Measurements from ENCODE around the gene EFNA3. TPM values are rescaled to one million over a fixed set of nuclear protein-coding genes. Genes with fewer than 3 reads are reported as not detected.
"Not testable (repeated sequence)": the region's sequence is repeated elsewhere in the genome, so short reads cannot be mapped to it uniquely, and the experiment has no call there.

Gene EFNA3
- total RNA-seq, 2 experiments from 2014 or later, result 4.5 to 4.6 TPM

GRCh38 chr1:155099331-155099730 lies 20.7 kb downstream of the EFNA3 start:
- H3K4me1 Mint-ChIP-seq, result no peaks in the 10 kb centered on the region
- H3K27me3 Mint-ChIP-seq, result peaks cover 3% of the 10 kb centered on the region
- no peaks in the 10 kb centered on the region for H3K9me3 Mint-ChIP-seq
- no peaks in the 10 kb centered on the region for H3K36me3 Mint-ChIP-seq
- no peak overlapping the region for H3K4me3 Mint-ChIP-seq
- DNase-seq, result no peak
- no peak overlapping the region for H3K27ac Mint-ChIP-seq

GRCh38 chr1:155103325-155103724 lies 24.7 kb downstream of the EFNA3 start:
- H3K4me1 Mint-ChIP-seq, result no peaks in the 10 kb centered on the region
- no peak for DNase-seq
- H3K27me3 Mint-ChIP-seq, result no peaks in the 10 kb centered on the region
- no peaks in the 10 kb centered on the region for H3K9me3 Mint-ChIP-seq
- H3K27ac Mint-ChIP-seq, result no peak overlapping the region
- no peaks in the 10 kb centered on the region for H3K36me3 Mint-ChIP-seq
- H3K4me3 Mint-ChIP-seq, result no peak overlapping the region

- H3K4me1 Mint-ChIP-seq, result no peaks in the 10 kb centered on the region
- no peaks in the 10 kb centered on the region for H3K36me3 Mint-ChIP-seq
- DNase-seq, result no peak
- no peak overlapping the region for H3K4me3 Mint-ChIP-seq
- no peaks in the 10 kb centered on the region for H3K9me3 Mint-ChIP-seq
- H3K27me3 Mint-ChIP-seq, result no peaks in the 10 kb centered on the region
- H3K27ac Mint-ChIP-seq, result no peak overlapping the region
These were observed 26.2 kb downstream of the EFNA3 start for GRCh38 chr1:155104605-155105534.

GRCh38 chr1:155105604-155106011 lies 27.0 kb downstream of the EFNA3 start:
- DNase-seq, result no peak
- Mint-ChIP-seq H3K27me3 (no peaks in the 10 kb centered on the region), H3K27ac (no peak overlapping the region), H3K4me1 (no peaks in the 10 kb centered on the region), H3K36me3 (no peaks in the 10 kb centered on the region), H3K9me3 (no peaks in the 10 kb centered on the region), H3K4me3 (no peak overlapping the region)

- Mint-ChIP-seq H3K9me3 (no peaks in the 10 kb centered on the region), H3K27ac (no peak overlapping the region), H3K27me3 (no peaks in the 10 kb centered on the region), H3K36me3 (no peaks in the 10 kb centered on the region), H3K4me3 (no peak overlapping the region), H3K4me1 (no peaks in the 10 kb centered on the region)
- no peak for DNase-seq
These were observed 28.2 kb downstream of the EFNA3 start for GRCh38 chr1:155106862-155107261.

GRCh38 chr1:155107309-155108264 lies 28.9 kb downstream of the EFNA3 start:
- H3K9me3 Mint-ChIP-seq, result no peaks in the 10 kb centered on the region
- no peaks in the 10 kb centered on the region for H3K36me3 Mint-ChIP-seq

GRCh38 chr1:155108296-155108695 lies 29.7 kb downstream of the EFNA3 start:
- H3K27ac Mint-ChIP-seq, result no peak overlapping the region
- H3K4me3 Mint-ChIP-seq, result no peak overlapping the region
- H3K9me3 Mint-ChIP-seq, result no peaks in the 10 kb centered on the region
- H3K4me1 Mint-ChIP-seq, result no peaks in the 10 kb centered on the region
- H3K27me3 Mint-ChIP-seq, result no peaks in the 10 kb centered on the region
- DNase-seq, result no peak
- H3K36me3 Mint-ChIP-seq, result no peaks in the 10 kb centered on the region

More at GRCh38 chr1:155107309-155108264, 28.9 kb downstream of the EFNA3 start:
- H3K27me3 Mint-ChIP-seq, result no peaks in the 10 kb centered on the region
- no peak overlapping the region for H3K27ac Mint-ChIP-seq
- H3K4me1 Mint-ChIP-seq, result no peaks in the 10 kb centered on the region
- H3K4me3 Mint-ChIP-seq, result no peak overlapping the region
- DNase-seq, result no peak

GRCh38 chr1:155110381-155110780 lies 31.7 kb downstream of the EFNA3 start:
- H3K4me3 Mint-ChIP-seq, result no peak overlapping the region
- no peaks in the 10 kb centered on the region for H3K36me3 Mint-ChIP-seq
- no peak overlapping the region for H3K27ac Mint-ChIP-seq
- no peak for DNase-seq
- no peaks in the 10 kb centered on the region for H3K27me3 Mint-ChIP-seq
- H3K4me1 Mint-ChIP-seq, result no peaks in the 10 kb centered on the region
- H3K9me3 Mint-ChIP-seq, result no peaks in the 10 kb centered on the region

GRCh38 chr1:155110826-155111225 lies 32.2 kb downstream of the EFNA3 start:
- H3K4me1 Mint-ChIP-seq, result no peaks in the 10 kb centered on the region
- DNase-seq, result no peak
- H3K36me3 Mint-ChIP-seq, result no peaks in the 10 kb centered on the region
- H3K4me3 Mint-ChIP-seq, result no peak overlapping the region
- H3K9me3 Mint-ChIP-seq, result no peaks in the 10 kb centered on the region
- H3K27ac Mint-ChIP-seq, result no peak overlapping the region
- no peaks in the 10 kb centered on the region for H3K27me3 Mint-ChIP-seq

- H3K27ac Mint-ChIP-seq, result no peak overlapping the region
- H3K27me3 Mint-ChIP-seq, result no peaks in the 10 kb centered on the region
- H3K4me3 Mint-ChIP-seq, result no peak overlapping the region
- H3K9me3 Mint-ChIP-seq, result no peaks in the 10 kb centered on the region
- H3K36me3 Mint-ChIP-seq, result no peaks in the 10 kb centered on the region
- DNase-seq, result no peak
- H3K4me1 Mint-ChIP-seq, result no peaks in the 10 kb centered on the region
These were observed 34.9 kb downstream of the EFNA3 start for GRCh38 chr1:155113450-155113980.

- no peak for DNase-seq
- Mint-ChIP-seq H3K27ac (no peak overlapping the region), H3K9me3 (no peaks in the 10 kb centered on the region), H3K4me3 (no peak overlapping the region), H3K27me3 (no peaks in the 10 kb centered on the region), H3K4me1 (no peaks in the 10 kb centered on the region), H3K36me3 (no peaks in the 10 kb centered on the region)
These were observed 37.6 kb downstream of the EFNA3 start for GRCh38 chr1:155116113-155116764.

- Mint-ChIP-seq H3K4me1 (no peaks in the 10 kb centered on the region), H3K36me3 (no peaks in the 10 kb centered on the region), H3K9me3 (no peaks in the 10 kb centered on the region), H3K27ac (no peak overlapping the region), H3K4me3 (no peak overlapping the region), H3K27me3 (no peaks in the 10 kb centered on the region)
- no peak for DNase-seq
These were observed 39.0 kb downstream of the EFNA3 start for GRCh38 chr1:155117610-155118009.

- not testable (repeated sequence) for DNase-seq, H3K27ac Mint-ChIP-seq, H3K4me3 Mint-ChIP-seq, H3K36me3 Mint-ChIP-seq, H3K9me3 Mint-ChIP-seq, H3K27me3 Mint-ChIP-seq, H3K4me1 Mint-ChIP-seq
These were observed 39.5 kb downstream of the EFNA3 start for GRCh38 chr1:155118090-155118489.

- Mint-ChIP-seq H3K9me3 (no peaks in the 10 kb centered on the region), H3K27me3 (no peaks in the 10 kb centered on the region), H3K36me3 (no peaks in the 10 kb centered on the region), H3K4me1 (no peaks in the 10 kb centered on the region), H3K27ac (no peak overlapping the region), H3K4me3 (no peak overlapping the region)
- no peak for DNase-seq
These were observed 41.6 kb downstream of the EFNA3 start for GRCh38 chr1:155120253-155120652.

- Mint-ChIP-seq H3K4me3 (no peak overlapping the region), H3K36me3 (no peaks in the 10 kb centered on the region), H3K27ac (no peak overlapping the region), H3K4me1 (no peaks in the 10 kb centered on the region), H3K9me3 (no peaks in the 10 kb centered on the region), H3K27me3 (peaks cover under 1% of the 10 kb centered on the region)
- DNase-seq, result no peak
These were observed 42.6 kb downstream of the EFNA3 start for GRCh38 chr1:155121249-155121648.
